HG02943 (cell line): ENCODE data around the gene DNAJC12.
"Not testable (repeated sequence)": the region's sequence is repeated elsewhere in the genome, so short reads cannot be mapped to it uniquely, and the experiment has no call there.

Experiments used
- ATAC-seq: cut with Tn5 transposase; IDR thresholded peaks from one replicate; pipeline ENCODE4 v1.9.1; 2021; ENCODE audit warnings: mild to moderate bottlenecking, low read depth, moderate library complexity; ENCODE audit not compliant: unreplicated experiment

The DNAJC12 gene

DNA sequence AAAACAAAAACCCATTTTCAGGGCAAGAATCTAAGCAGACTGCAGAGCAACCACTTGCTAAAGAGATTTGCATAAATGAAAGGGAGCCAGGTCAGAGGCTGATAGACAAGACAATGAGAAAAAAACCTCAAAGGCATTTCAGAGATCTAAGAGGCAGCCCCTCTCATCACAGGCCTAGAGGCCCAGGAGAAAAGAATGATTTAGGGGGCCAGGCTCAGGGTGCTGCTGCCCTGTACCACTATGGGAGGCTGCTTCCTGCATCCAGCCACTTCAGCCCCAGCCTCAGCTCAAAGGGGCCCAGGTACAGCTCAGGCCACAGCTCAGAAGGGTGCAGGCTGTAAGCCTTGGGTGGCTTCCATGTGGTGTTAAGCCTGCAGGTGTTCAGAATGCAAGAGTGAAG lies 3.7 kb upstream of the DNAJC12 start:
- no peak for ATAC-seq

GRCh38 chr10:67839951-67840350 lies 2.0 kb upstream of the DNAJC12 start:
- no peak for ATAC-seq

GRCh38 chr10:67839511-67839910 lies 1.5 kb upstream of the DNAJC12 start:
- not testable (repeated sequence) for ATAC-seq

DNA sequence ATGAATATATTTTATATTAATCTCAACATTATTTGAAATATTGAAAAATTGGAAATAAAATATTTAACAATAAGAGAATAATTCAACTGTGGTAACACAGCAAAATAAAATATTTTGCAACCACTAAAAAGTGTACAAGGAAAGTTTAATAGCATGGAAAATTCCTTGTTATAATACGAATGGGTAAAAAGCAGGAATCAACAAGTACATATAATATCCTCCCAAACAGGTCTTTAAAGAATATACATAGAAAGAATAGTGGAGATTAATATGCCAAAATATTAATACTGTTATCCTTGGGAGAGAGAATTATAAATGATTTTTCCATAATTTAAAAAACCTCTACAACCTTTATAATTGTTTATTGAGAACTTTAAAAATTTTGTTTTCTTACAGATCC lies 1.0 kb downstream of the DNAJC12 start:
- ATAC-seq = no peak

GRCh38 chr10:67836488-67836887 lies 1.5 kb downstream of the DNAJC12 start:
- no peak for ATAC-seq

DNA sequence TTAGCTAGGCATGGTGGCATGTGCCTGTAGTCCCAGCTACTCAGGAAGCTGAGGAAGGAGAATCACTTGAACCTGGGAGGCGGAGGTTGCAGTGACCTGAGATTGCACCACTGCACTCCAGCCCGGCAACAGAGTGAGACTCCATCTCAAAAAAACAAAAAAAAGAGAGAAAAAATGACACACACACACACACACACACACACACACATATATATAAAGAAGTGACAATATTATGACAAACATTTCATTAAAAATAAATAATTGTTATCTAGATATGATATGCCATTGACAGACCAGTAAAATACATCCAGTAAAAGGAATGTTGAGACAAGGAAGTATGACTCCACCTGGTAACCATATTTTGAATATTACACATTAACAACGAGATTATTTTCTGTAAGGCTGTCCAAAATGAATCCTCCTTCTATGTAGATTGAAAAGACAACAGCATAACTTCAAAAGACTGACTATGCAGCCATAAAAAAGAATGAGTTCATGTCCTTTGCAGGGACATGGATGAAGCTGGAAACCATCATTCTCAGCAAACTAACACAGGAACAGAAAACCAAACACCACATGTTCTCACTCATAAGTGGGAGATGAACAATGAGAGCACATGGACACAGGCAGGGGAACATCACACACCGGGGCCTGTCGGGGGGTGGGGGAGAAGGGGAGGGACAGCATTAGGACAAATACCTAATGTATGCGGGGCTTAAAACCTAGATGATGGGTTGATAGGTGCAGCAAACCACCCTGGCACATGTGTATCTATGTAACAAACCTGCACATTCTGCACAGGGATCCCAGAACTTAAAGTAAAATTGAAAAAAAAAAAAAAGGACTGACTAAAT lies 2.2 kb downstream of the DNAJC12 start:
- ATAC-seq = not testable (repeated sequence)

DNA sequence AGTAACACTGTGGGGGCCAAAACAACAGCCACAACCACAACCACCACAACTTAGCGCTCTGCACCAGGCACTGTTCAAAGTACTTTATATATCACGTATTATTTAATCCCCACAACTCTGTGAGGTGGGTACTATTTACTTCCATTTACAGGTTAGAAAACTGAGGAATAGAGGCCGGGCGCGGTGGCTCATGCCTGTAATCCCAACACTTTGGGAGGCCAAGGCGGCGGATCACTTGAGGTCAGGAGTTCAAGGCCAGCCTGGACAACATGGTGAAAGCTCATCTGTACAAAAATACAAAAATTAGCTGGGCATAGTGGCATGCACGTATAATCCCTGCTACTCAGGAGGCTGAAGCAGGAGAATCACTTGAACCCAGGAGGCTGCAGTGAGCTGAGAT lies 3.6 kb downstream of the DNAJC12 start:
- ATAC-seq = no peak

DNA sequence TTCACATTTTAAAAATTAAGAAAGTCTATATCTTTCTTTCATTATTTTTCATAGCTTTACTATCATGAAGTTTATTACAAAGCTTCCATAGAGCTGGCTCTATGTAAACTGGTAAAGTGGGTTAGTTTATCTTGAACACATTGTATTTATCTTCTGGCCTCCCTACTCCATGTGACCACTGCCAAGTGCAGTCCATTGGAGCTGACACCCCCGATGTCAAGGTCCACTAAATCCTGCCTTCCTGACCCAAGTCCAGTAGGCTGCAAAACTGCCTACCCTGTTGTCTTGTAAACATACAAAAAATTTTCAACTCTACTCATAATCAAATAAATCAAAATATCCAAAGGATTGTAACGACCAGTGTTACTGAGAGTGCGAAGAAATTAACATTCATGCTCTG lies 10.2 kb downstream of the DNAJC12 start:
- no peak for ATAC-seq

DNA sequence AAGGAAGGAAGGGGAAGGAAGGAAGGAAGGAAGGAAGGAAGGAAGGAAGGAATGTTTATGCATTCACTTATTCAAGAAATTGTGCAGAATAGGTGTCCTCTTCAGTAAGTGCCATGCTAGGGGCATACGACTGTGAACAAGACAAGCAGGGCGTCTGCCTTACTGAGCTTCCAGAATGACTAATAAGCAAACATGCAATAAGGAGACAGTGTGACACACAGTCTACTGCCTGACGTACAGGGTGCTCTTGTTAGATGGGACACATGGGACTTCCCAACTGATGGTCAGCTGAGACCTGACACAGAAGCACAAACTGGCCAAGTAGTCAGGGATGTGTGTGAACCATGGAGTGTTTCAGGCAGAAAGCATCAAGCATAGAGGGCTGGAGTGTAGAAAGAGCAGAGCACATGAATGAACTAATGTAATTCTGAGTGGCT lies 18.2 kb downstream of the DNAJC12 start:
- ATAC-seq = no peak

DNA sequence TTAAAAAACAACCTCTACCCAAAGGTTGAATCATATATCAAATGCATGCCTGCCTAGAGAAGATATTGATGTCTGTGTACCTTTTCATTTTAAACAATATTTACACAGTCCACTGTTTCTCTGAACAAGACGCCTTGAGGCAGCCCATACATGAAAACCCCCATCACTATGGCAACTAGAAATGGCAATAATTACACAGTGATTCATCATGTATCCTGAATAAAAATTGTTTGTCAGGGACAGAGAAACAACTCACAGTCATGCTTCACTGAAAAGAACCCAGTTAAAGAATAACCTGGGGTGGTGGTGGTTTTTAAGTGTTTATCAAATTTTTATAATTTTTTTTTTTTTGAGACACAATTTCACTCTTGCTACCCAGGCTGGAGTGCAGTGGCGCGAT lies 19.7 kb downstream of the DNAJC12 start:
- ATAC-seq = no peak

DNA sequence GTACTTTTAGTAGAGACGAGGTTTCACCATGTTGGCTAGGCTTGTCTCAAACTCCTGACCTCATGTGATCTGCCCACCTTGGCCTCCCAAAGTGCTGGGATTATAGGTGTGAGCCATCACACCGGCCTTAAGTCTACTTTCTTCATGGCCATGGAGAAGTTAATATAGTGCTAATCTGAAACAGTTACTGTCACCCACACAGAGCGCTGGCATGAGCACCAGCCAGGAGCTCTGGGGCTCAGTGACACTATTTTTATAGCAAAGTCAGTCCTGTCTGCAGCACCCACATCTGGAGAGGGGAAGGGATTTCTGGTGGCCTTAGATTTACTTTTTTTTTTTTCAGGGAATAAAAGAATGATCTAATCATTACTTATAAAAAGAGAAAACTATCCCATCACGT lies 21.3 kb downstream of the DNAJC12 start:
- no peak for ATAC-seq

DNA sequence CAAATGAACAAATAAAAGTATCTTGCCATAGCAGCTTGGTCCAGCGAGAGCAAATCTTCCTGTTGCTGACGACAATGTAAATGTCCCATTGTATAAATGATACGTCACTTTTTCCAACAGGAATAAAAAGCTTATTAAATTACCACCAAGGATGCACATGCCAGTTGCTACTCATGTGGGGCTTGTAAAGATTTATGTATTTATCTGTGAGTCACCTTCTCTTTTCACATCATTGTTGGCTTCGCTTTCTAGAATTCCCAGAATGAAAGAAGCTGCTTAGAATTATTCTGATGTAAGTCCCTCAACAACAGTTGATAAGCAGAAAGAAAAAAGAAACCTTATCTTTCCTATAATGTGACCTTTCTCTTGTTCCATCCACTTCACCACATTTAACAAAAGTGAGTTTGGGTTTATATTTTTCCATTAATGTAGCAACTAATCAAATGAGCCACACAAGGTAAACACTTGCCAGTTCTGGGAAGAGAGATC lies 22.4 kb downstream of the DNAJC12 start:
- no peak for ATAC-seq

- no peak for ATAC-seq
Measured at GRCh38 chr10:67812007-67812406, 26.0 kb downstream of the DNAJC12 start.

- ATAC-seq = no peak
Measured at GRCh38 chr10:67809107-67809506, 28.9 kb downstream of the DNAJC12 start.

DNA sequence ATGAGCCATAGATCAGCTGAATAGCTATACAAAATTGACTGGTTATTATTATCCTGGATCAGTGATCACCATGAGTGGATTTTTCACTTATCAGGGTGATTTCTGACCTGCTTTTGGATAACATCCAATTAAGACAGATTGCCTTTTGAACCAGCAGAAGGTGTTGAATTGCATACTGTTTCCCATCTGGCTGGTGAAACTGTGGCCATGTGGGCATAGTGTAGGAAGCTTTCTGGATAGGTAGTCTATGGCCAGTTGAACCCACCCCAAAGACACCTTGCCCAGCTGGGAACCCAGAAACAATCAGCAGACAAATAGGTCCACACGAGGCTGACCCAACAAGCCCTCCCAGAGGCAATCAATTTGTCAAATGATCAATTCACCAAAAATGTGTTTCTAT lies 29.3 kb downstream of the DNAJC12 start:
- no peak for ATAC-seq

DNA sequence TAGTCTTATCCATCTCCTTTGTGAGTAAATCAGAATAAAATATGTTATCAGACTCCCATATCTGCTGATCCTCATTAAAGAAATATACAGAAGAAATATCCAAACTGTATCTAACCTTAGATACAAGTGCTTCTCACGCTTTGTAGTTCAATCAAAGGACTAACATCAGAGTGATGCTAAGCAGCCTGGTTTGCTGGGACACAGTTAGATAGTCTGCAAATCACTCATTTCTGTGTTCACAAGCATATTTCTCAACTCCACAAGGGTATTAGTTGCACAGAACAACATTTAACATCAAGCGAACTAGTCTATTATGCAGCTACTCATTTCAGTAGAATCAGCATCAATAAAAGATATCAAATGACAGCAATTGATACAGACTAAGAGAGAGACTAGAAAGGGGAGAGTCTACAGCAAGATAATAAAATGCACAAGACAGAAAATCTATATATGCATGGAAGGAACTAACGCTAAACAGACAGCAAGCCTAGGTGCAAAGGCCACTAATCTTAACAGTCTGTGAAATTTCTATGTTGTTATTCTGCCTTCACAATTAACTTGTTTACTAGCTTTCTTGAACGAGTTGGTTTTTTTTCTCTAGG lies 30.0 kb downstream of the DNAJC12 start:
- no peak for ATAC-seq

DNA sequence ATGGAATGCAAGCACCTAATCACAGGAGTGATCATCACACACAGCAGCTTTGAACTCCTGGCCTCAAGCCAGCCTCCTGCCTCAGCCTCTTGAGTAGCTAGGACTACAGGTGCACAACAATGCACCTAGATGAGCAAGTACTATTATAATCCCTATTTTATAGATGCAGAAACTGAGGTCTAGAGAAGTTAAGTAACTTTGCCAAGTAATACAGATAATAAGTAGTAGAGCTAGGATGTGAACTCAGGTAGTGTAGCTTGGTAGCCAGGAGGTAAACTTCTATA lies 33.7 kb downstream of the DNAJC12 start:
- no peak for ATAC-seq

- no peak for ATAC-seq
Measured at GRCh38 chr10:67803588-67804394, 34.2 kb downstream of the DNAJC12 start.

GRCh38 chr10:67802767-67803538 lies 35.0 kb downstream of the DNAJC12 start:
- ATAC-seq = no peak

GRCh38 chr10:67801118-67801517 lies 36.9 kb downstream of the DNAJC12 start:
- no peak for ATAC-seq
